HG02885 (cell line): ENCODE measurements around the gene GUCY2D.
"Not testable (repeated sequence)": the region's sequence is repeated elsewhere in the genome, so short reads cannot be mapped to it uniquely, and the experiment has no call there.

Experiments
- ATAC-seq: cut with Tn5 transposase; IDR thresholded peaks from one replicate; pipeline ENCODE4 v1.9.1; 2021; ENCODE audit warnings: mild to moderate bottlenecking; ENCODE audit not compliant: unreplicated experiment, poor library complexity

The GUCY2D gene

GRCh38 chr17:8061851-8062250, 59.4 kb downstream of the GUCY2D start:
- not testable (repeated sequence) for ATAC-seq

DNA sequence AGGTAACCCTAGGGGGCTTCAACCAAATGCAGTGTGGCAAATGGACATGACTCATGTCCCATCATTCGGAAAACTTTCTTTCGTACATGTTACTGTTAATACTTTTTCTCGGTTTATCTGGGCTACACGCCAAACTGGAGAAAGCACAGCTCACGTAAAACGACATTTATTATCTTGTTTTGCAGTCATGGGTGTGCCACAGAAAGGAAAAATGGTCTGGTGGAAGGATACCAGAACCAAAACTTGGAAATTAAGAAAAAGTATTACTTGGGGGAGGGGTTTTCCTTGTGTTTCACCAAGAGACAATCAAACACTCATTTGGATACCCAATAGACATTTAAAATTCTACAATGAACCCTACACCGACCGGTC, 60.0 kb downstream of the GUCY2D start:
- ATAC-seq, result no peak

GRCh38 chr17:8062807-8063483, 60.5 kb downstream of the GUCY2D start:
- ATAC-seq, result no peak

- ATAC-seq, result no peak
These were observed 61.5 kb downstream of the GUCY2D start for GRCh38 chr17:8063761-8064534.

DNA sequence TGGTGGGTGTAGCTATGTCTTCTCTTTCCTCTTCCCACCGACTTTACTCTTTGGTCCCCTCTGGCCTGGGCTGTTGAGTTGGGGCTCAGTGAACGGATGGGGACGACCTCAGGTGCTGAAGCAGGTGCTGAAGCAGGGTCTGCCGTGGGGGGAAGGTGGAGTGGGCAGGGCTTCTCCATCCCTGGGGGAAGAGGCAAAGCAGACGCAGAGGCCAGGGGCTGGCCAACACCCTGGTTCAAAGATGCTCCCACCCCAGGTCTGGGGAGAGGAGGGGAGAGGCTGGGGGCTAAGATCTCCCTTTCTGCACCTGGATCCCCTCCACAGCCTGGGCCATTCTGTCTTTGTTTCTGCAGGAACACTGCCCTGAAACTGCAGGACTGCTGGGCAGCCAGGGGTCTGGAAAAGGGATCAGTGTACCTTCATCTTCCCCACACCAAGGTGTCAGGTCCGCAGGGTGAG, 62.2 kb downstream of the GUCY2D start:
- ATAC-seq, result no peak

- ATAC-seq, result no peak
These were observed 64.7 kb downstream of the GUCY2D start for GRCh38 chr17:8066841-8067775.

GRCh38 chr17:8067806-8068205, 65.4 kb downstream of the GUCY2D start:
- no peak for ATAC-seq

DNA sequence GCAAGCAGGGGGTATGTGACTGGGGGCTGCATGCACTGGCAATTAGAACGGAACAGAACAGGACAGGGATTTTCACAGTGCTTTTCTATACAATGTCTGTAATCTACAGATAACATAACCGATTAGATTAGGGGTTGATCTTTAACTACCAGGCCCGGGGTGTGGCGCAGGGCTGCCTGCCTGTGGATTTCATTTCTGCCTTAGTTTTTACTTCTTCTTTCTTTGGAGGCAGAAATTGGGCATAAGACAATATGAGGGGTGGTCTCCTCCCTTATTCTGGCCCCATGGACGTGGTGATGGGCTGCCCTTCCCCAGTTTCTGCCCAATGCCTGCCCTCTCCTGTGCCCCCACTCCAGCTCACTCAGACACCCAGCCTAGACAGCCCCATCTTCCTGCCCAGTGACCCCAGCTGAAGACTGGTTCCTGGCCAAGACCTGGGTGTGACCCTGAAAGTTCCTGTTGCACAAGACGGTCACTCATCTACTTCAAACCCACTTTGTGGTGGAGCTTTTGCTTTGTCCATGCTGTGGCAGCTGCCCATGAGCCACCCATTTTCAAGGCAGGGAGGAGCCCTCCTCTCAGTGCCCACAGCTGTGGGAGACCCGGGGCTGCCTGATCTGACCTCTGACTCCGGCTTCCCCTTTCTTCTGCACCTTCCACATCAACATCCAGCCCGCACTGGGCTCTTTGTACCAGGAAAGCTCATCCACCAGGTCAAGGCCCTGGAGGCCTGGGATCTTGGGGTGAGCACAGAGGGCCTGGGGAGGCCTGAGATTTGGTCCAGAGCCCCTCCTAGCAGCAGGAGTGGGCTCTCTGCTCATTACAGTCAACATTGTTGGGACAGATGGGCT, 66.5 kb downstream of the GUCY2D start:
- ATAC-seq, result no peak

DNA sequence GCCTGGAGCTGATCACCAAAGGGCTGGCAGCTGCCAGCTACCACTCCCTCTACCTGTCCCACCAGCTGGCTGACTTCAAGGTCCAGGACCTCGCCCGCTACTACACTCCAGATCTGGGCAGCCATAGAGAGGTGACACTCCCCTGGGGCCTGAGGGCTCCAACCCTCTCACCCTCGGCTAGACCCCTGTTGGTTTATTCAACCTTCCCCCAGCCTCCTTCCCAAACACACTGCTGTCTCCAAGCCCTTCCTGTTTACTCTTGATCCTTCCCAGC, 67.1 kb downstream of the GUCY2D start:
- no peak for ATAC-seq
